ENCODE measurements around the gene TOP2B.

- TF ChIP-seq CTCF (IDR thresholded peaks at IDR 0.05) (no peak), POLR2A (IDR thresholded peaks at IDR 0.05) (no peak)
Observed at GRCh38 chr3:25584011-25584789, 80.5 kb downstream of the TOP2B start.

Measured in testis (tissue), 2 donors.